Measurements from ENCODE around the gene PPFIA4. TPM values are rescaled to one million over a fixed set of nuclear protein-coding genes. Genes with fewer than 3 reads are reported as not detected.

The PPFIA4 gene
- total RNA-seq, 2 experiments from 2014 or later: 78.8 to 79.9 TPM

- CTCF ChIA-PET: interaction anchor here (0.6 to 2.2 kb wide), 3 partner anchors 9 to 1063 kb away, joined by 3 to 8 read pairs (median 6); no protein-coding TSS in a partner anchor
- Mint-ChIP-seq H3K4me1 (ENCODE audit: low read depth) (peaks cover 4% of the 10 kb centered on the region), H3K4me3 (no peak overlapping the region), H3K27ac (no peak overlapping the region), H3K27me3 (peaks cover 38% of the 10 kb centered on the region), H3K36me3 (ENCODE audit: low read depth) (no peaks in the 10 kb centered on the region), H3K9me3 (no peaks in the 10 kb centered on the region)
- POLR2A ChIA-PET: interaction anchor here (1.9 kb wide), 1 partner anchor 8 kb away, joined by 9 read pairs; no protein-coding TSS in a partner anchor
- ATAC-seq (no peak), DNase-seq (no peak)
- intact Hi-C loops (cut with micrococcal nuclease): no loop called here
- TF ChIP-seq, protein P1, sequence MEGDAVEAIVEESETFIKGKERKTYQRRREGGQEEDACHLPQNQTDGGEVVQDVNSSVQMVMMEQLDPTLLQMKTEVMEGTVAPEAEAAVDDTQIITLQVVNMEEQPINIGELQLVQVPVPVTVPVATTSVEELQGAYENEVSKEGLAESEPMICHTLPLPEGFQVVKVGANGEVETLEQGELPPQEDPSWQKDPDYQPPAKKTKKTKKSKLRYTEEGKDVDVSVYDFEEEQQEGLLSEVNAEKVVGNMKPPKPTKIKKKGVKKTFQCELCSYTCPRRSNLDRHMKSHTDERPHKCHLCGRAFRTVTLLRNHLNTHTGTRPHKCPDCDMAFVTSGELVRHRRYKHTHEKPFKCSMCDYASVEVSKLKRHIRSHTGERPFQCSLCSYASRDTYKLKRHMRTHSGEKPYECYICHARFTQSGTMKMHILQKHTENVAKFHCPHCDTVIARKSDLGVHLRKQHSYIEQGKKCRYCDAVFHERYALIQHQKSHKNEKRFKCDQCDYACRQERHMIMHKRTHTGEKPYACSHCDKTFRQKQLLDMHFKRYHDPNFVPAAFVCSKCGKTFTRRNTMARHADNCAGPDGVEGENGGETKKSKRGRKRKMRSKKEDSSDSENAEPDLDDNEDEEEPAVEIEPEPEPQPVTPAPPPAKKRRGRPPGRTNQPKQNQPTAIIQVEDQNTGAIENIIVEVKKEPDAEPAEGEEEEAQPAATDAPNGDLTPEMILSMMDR (IDR thresholded peaks at IDR 0.05): no peak
These were observed 100.8 kb downstream of the PPFIA4 start for GRCh38 chr1:203126866-203127665.

DNA sequence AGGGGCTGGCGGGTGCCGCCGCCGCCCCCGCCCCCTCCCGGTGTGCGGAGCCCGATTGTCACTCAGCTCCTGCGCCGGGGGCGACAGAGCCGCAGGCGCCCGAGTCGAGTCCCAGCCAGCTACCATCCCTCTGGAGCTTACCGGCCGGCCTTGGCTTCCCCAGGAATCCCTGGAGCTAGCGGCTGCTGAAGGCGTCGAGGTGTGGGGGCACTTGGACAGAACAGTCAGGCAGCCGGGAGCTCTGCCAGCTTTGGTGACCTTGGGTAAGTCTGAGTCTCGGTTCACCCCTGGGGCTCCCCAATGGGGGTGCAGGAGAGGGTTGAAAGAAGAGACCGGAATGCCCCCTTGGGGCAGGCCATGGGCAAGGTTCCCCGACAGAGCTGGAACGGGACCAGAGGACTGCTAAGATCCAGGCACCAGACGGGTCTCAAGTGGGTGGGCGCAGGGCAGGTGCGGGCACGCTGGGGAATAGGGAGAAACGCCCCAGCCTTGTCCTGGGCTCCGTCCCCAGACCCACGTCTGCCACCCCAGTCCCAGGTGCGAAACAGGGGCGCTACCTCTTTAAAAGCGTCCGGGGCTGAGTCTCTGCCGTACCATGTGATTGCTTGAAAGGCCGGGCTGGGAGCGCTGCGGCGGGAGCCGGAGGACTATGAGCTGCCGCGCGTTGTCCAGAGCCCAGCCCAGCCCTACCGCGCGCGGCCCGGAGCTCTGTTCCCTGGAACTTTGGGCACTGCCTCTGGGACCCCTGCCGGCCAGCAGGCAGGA, 101.6 kb downstream of the PPFIA4 start, which contains the start of gene ADORA1:
ADORA1 (plus strand) TSS at position 61 of the 765 bp plus-strand sequence. CDS start 1,116 bp downstream, outside the sequence.
- Mint-ChIP-seq H3K27me3 (peaks cover 35% of the 10 kb centered on the region), H3K4me3 (no peak within 1 kb of the TSS), H3K9me3 (no peaks in the 10 kb centered on the region), H3K4me1 (ENCODE audit: low read depth) (peaks cover 4% of the 10 kb centered on the region), H3K27ac (no peak within 1 kb of the TSS), H3K36me3 (ENCODE audit: low read depth) (no peaks in the 10 kb centered on the region)
- ChIA-PET POLR2A (interaction anchor here (1.9 kb wide), 1 partner anchor 9 kb away, joined by 9 read pairs; no protein-coding TSS in a partner anchor), CTCF (interaction anchor here (0.6 to 3.1 kb wide), 5 partner anchors 10 to 1062 kb away, joined by 3 to 8 read pairs (median 6); no protein-coding TSS in a partner anchor)
- TF ChIP-seq, protein P1 (IDR thresholded peaks at IDR 0.05): no peak
- intact Hi-C loops (cut with micrococcal nuclease): no loop called here
- DNase-seq (peak; percentile 15), ATAC-seq (peak; percentile 51)

DNA sequence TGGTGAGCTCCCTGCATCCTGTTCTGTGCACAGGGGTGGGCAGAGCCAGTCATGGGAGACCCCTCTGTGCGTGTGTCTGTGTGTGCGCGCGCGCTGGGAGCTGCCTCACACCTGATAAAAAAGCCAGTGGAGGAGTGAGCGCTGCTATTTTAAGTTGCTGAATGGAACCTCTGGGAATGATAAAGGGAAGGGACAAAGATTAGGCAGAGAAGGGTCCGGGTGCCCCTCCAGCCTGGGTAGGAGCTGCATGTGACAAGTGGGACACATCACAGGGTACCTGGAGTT, 102.1 kb downstream of the PPFIA4 start:
- TF ChIP-seq, protein P1 (IDR thresholded peaks at IDR 0.05): no peak
- no peaks in the 10 kb centered on the region for H3K36me3 Mint-ChIP-seq (ENCODE audit: low read depth)
- H3K4me3 Mint-ChIP-seq: no peak overlapping the region
- H3K4me1 Mint-ChIP-seq (ENCODE audit: low read depth): peaks cover 4% of the 10 kb centered on the region
- POLR2A ChIA-PET: interaction anchor here (1.9 kb wide), 1 partner anchor 10 kb away, joined by 9 read pairs; no protein-coding TSS in a partner anchor
- intact Hi-C loops (cut with micrococcal nuclease): no loop called here
- DNase-seq: no peak
- no peak for ATAC-seq
- no peaks in the 10 kb centered on the region for H3K9me3 Mint-ChIP-seq
- peaks cover 35% of the 10 kb centered on the region for H3K27me3 Mint-ChIP-seq
- CTCF ChIA-PET: interaction anchor here (1.1 to 3.1 kb wide), 3 partner anchors 11 to 89 kb away, joined by 4 to 8 read pairs (median 8); no protein-coding TSS in a partner anchor
- H3K27ac Mint-ChIP-seq: no peak overlapping the region

Other genes starting within 250 kb of the PPFIA4 start
- gene KDM5B, start 218.1 kb upstream of the PPFIA4 start, total RNA-seq: 10 to 100 TPM; 54.8 to 60.3 TPM
- 1 to 10 TPM in 1 of 2 experiments, under 1 TPM in 1; 0.94 to 2.4 TPM for gene PCAT6, start 215.5 kb upstream of the PPFIA4 start, total RNA-seq
- 1 to 10 TPM; 7.0 to 7.1 TPM for gene RABIF, start 137.3 kb upstream of the PPFIA4 start, total RNA-seq
- 10 to 100 TPM; 38.0 to 43.7 TPM for gene KLHL12, start 99.3 kb upstream of the PPFIA4 start, total RNA-seq
- gene ADIPOR1, start 68.2 kb upstream of the PPFIA4 start, total RNA-seq: 10 to 100 TPM; 64.8 to 67.0 TPM
- gene CYB5R1, start 59.2 kb upstream of the PPFIA4 start, total RNA-seq: 10 to 100 TPM; 13.6 to 14.0 TPM
- gene TMEM183A, start 19.1 kb upstream of the PPFIA4 start, total RNA-seq: 10 to 100 TPM; 76.5 to 82.2 TPM
- gene MYOG, start 59.5 kb downstream of the PPFIA4 start, total RNA-seq: not detected
- gene ADORA1, start 101.2 kb downstream of the PPFIA4 start, total RNA-seq: not detected
- gene MYBPH, start 149.3 kb downstream of the PPFIA4 start, total RNA-seq: not detected
- not detected for gene CHI3L1, start 160.2 kb downstream of the PPFIA4 start, total RNA-seq
- gene CHIT1, start 203.2 kb downstream of the PPFIA4 start, total RNA-seq: under 1 TPM; 0.56 to 0.74 TPM